Upper lobe of left lung (tissue), 6 donors: Measurements from ENCODE around the gene BTBD7. TPM values are rescaled to one million over a fixed set of nuclear protein-coding genes. Genes with fewer than 3 reads are reported as not detected.
A peak's percentile ranks its signal among the peaks of the same experiment; 100 is the strongest.

Experiments used
- ATAC-seq, 2 donors: fragments of 200-7000 bp; cut with Tn5 transposase; one replicate each; pipeline ENCODE4 v1.9.1; 2022; ENCODE audit warnings: mild to moderate bottlenecking in 2 of 2, moderate library complexity in 2 of 2; ENCODE audit not compliant: low FRiP score in 2 of 2
- DNase-seq, 2 donors: peaks; one replicate each; pipeline ENCODE4 v3.0.0-alpha.2; 2019 to 2020
- H3K27ac ChIP-seq, 4 donors: fragments of 200-600 bp; sonication (generic); one replicate each; pipeline ENCODE4 v1.5.1; 2016 to 2019
- H3K27me3 ChIP-seq, 4 donors: fragments of 200-600 bp; sonication (generic); one replicate each; pipeline ENCODE4 v1.5.1; 2017 to 2019
- H3K36me3 ChIP-seq, 4 donors: fragments of 200-600 bp; sonication (generic); one replicate each; pipeline ENCODE4 v1.5.1; 2016 to 2019
- H3K4me1 ChIP-seq, 4 donors: fragments of 200-600 bp; sonication (generic); one replicate each; pipeline ENCODE4 v1.5.1; 2018 to 2019
- H3K4me3 ChIP-seq, 4 donors: fragments of 200-600 bp; sonication (generic); one replicate each; pipeline ENCODE4 v1.5.1; 2017 to 2019; ENCODE audit warnings: mild to moderate bottlenecking in 2 of 4, moderate library complexity in 1 of 4
- H3K9me3 ChIP-seq, 4 donors: fragments of 200-600 bp; sonication (generic); one replicate each; pipeline ENCODE4 v1.5.1; 2018 to 2019
- CTCF ChIP-seq, 6 experiments: fragments of 450-650 bp in 4 of 6; fragments of 200-600 bp in 2 of 6; sonication (generic) in 2 of 6; IDR thresholded peaks; one replicate each; pipeline ENCODE4 v1.5.1; 2016 to 2019; ENCODE audit warnings: antibody characterized with exemption in 6 of 6
- EP300 ChIP-seq, 4 donors: sonication (generic); formaldehyde crosslinking; IDR thresholded peaks; one replicate each; pipeline ENCODE4 v1.5.1; 2017; ENCODE audit warnings: antibody characterized with exemption in 4 of 4, control low read depth in 2 of 4
- POLR2A ChIP-seq, 4 donors: fragments of 450-650 bp; IDR thresholded peaks; one replicate each; pipeline ENCODE4 v1.5.1; 2016 to 2017; ENCODE audit warnings: antibody characterized with exemption in 4 of 4, mild to moderate bottlenecking in 2 of 4
- POLR2AphosphoS5 ChIP-seq, 2 donors: sonication (generic); formaldehyde crosslinking; IDR thresholded peaks; one replicate each; pipeline ENCODE4 v1.5.1; 2017; ENCODE audit warnings: antibody characterized with exemption in 2 of 2
- WGBS, 2 donors: methylation state at CpG; one replicate each; pipeline ENCODE4 v1.1.5; 2017 to 2018; 5-methylcytosine and 5-hydroxymethylcytosine counted together
- total RNA-seq, 6 donors: library from RNA; depleted of rRNA in 4 of 6; stranded (reverse); fragments of >200 nt in 4 of 6; gene quantifications; one replicate each; pipeline versions ENCODE4 v1.1.0 to v1.2.1, GENCODE V29; 2016 to 2021
- donor health status: DM: no; HTN: no; CAD: no; lungs with moderate emphysema.
- donor health status: DM: no; HTN: yes; CAD: no; lungs with severe emphysema.

BTBD7 gene
- total RNA-seq, 6 donors from 2014 or later: 15.1 to 46.1 (median 36.9) TPM

GRCh38 chr14:93214598-93214997, 118.2 kb downstream of the BTBD7 start:
- TF ChIP-seq CTCF (IDR thresholded peaks at IDR 0.05) (no peak), POLR2AphosphoS5 (IDR thresholded peaks at IDR 0.05) (no peak), EP300 (IDR thresholded peaks at IDR 0.05) (no peak), POLR2A (IDR thresholded peaks at IDR 0.05) (no peak)
- DNase-seq (no peak), ATAC-seq (no peak)
- Histone ChIP-seq H3K4me1 (no peaks in the 10 kb centered on the region), H3K27ac (no peak overlapping the region), H3K9me3 (no peaks in the 10 kb centered on the region), H3K27me3 (no peaks in the 10 kb centered on the region), H3K4me3 (no peak overlapping the region), H3K36me3 (peaks cover 20 to 90% (median 61%) of the 10 kb centered on the region in 4 donors)
- 84 to 92% methylated on average over 2 of the region's 2 CpGs for WGBS, 2 donors

DNA sequence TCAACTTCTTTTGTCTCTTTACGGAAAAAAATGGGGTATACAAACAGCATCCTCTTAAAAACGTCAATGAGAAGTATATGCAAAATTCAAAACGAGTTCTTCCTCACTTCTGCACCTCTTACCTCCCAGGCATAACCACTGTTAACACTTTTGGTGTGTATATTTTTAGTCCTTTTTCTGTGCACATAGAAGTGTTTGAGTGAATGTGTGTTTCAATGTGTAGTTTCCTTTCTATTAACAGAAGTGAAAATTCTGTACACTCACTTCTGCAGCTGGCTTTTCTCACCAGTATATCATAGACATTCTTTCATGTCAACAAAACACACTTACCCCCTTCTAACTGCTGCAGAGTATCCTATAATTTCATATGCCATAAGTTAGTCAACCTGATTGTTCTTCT, 120.4 kb downstream of the BTBD7 start:
- DNase-seq: no peak
- Histone ChIP-seq H3K4me3 (no peak overlapping the region), H3K27me3 (no peaks in the 10 kb centered on the region), H3K9me3 (no peaks in the 10 kb centered on the region), H3K27ac (no peak overlapping the region), H3K4me1 (peaks cover 8 to 21% (median 13%) of the 10 kb centered on the region in 4 donors), H3K36me3 (peaks cover 20 to 68% (median 48%) of the 10 kb centered on the region in 4 donors)
- ATAC-seq: no peak
- 74 to 85% methylated on average over 3 of the region's 3 CpGs for WGBS, 2 donors
- no peak for TF ChIP-seq POLR2A (IDR thresholded peaks at IDR 0.05)
- TF ChIP-seq POLR2AphosphoS5 (IDR thresholded peaks at IDR 0.05): no peak
- TF ChIP-seq EP300 (IDR thresholded peaks at IDR 0.05): no peak
- TF ChIP-seq CTCF (IDR thresholded peaks at IDR 0.05): no peak

- H3K27me3 ChIP-seq: no peaks in the 10 kb centered on the region
- whole genome bisulfite sequencing, 2 donors: 0 to 1% methylated on average over 20 to 23 of the region's 23 CpGs
- H3K9me3 ChIP-seq: no peaks in the 10 kb centered on the region
- peak overlapping the region; percentile 81 to 93 (median 88) for H3K27ac ChIP-seq
- peak overlapping the region; percentile 69 to 99 (median 86) for H3K4me3 ChIP-seq
- H3K36me3 ChIP-seq: peaks cover 8 to 23% (median 13%) of the 10 kb centered on the region in 4 donors
- TF ChIP-seq CTCF (IDR thresholded peaks at IDR 0.05) (peak in 2 of 6 experiments; percentile 40 to 42), POLR2AphosphoS5 (IDR thresholded peaks at IDR 0.05) (no peak)
- DNase-seq (peak in 1 of 2 donors; percentile 51), ATAC-seq (peak; percentile 84 to 88)
- peaks cover 21 to 40% (median 26%) of the 10 kb centered on the region in 4 donors for H3K4me1 ChIP-seq
These were observed 125.1 kb downstream of the BTBD7 start for GRCh38 chr14:93207468-93208308.

DNA sequence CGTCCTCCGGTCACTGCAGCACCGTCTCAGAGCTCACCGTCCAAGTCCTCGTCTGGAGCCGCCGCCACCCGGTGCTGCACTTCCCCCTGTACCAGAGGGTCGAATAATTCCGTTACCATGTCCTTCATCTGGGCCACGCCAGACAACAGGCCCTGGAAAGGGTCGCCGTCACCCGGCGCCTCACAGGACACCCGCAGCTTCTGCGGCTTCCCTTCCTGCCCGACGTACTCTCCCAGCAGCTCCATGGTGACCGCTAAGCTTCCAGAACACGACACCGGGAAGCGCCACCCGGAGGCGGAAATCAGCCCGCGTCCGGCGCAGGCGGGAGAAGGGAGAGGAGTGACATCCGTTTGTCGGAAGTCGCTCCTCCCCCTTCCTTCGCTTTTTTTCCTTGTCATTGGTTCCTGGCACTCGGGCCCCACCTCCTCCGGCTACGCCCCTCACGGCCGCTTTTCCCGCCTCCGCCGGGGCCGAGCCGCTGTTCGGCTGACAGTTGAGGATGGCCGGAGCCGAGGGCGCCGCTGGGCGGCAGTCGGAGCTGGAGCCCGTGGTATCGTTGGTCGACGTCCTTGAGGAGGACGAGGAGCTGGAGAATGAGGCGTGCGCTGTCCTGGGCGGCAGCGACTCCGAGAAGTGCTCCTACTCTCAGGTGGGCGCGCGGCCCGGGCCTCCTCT, 125.9 kb downstream of the BTBD7 start, which contains the start of the genes GON7 and UBR7:
Gene GON7 (minus strand): TSS at position 273 of the 675 bp plus-strand sequence. CDS start 28 bp downstream, at position 245.
Gene UBR7 (plus strand): TSS at position 464 of the 675 bp plus-strand sequence. CDS start 36 bp downstream, at position 500.
- ATAC-seq: peak; percentile 99
- Histone ChIP-seq H3K4me1 (peaks cover 21 to 40% (median 26%) of the 10 kb centered on the region in 4 donors), H3K27me3 (no peaks in the 10 kb centered on the region), H3K9me3 (no peaks in the 10 kb centered on the region), H3K4me3 (peak within 1 kb of the TSS; percentile 69 to 99 (median 86)), H3K27ac (peak within 1 kb of the TSS; percentile 81 to 93 (median 88)), H3K36me3 (peaks cover 2 to 15% (median 5%) of the 10 kb centered on the region in 4 donors)
- peak; percentile 97 for DNase-seq
- TF ChIP-seq EP300 (IDR thresholded peaks at IDR 0.05): peak in 2 of 4 donors; percentile 44 to 78
- TF ChIP-seq POLR2AphosphoS5 (IDR thresholded peaks at IDR 0.05): peak; percentile 90 to 94
- TF ChIP-seq CTCF (IDR thresholded peaks at IDR 0.05): peak in 4 of 6 experiments; percentile 42 to 63 (median 50)
- peak in 2 of 4 donors; percentile 66 to 84 for TF ChIP-seq POLR2A (IDR thresholded peaks at IDR 0.05)
- 0% methylated on average over 14 to 65 of the region's 65 CpGs for WGBS, 2 donors
